ENCODE data around the gene MYB.
"Not testable (repeated sequence)": the region's sequence is repeated elsewhere in the genome, so short reads cannot be mapped to it uniquely, and the experiment has no call there.

MYB gene

GRCh38 chr6:135225911-135226310 lies 44.8 kb downstream of the MYB start:
- DNase-seq, result no peak

GRCh38 chr6:135226537-135226936 lies 45.4 kb downstream of the MYB start:
- DNase-seq, result no peak

- DNase-seq, result no peak
These were observed 46.2 kb downstream of the MYB start for GRCh38 chr6:135227349-135227748.

GRCh38 chr6:135227758-135228157 lies 46.6 kb downstream of the MYB start:
- DNase-seq, result no peak

- no peak for DNase-seq
These were observed 47.4 kb downstream of the MYB start for GRCh38 chr6:135228486-135228885.

GRCh38 chr6:135229996-135230395 lies 48.9 kb downstream of the MYB start:
- no peak for DNase-seq

- DNase-seq, result no peak
These were observed 49.8 kb downstream of the MYB start for GRCh38 chr6:135230711-135231468.

GRCh38 chr6:135231469-135231844 lies 50.3 kb downstream of the MYB start:
- DNase-seq, result no peak

GRCh38 chr6:135233686-135234491 lies 52.8 kb downstream of the MYB start:
- DNase-seq, result no peak

- DNase-seq, result no peak
These were observed 53.3 kb downstream of the MYB start for GRCh38 chr6:135234492-135234780.

- no peak for DNase-seq
These were observed 54.6 kb downstream of the MYB start for GRCh38 chr6:135235716-135236115.

- no peak for DNase-seq
These were observed 55.2 kb downstream of the MYB start for GRCh38 chr6:135236319-135236718.

GRCh38 chr6:135236732-135237131 lies 55.6 kb downstream of the MYB start:
- DNase-seq, result no peak

- no peak for DNase-seq
These were observed 59.6 kb downstream of the MYB start for GRCh38 chr6:135240711-135241110.

GRCh38 chr6:135243871-135244796 lies 63.0 kb downstream of the MYB start:
- no peak for DNase-seq

GRCh38 chr6:135244805-135245204 lies 63.7 kb downstream of the MYB start:
- no peak for DNase-seq

- DNase-seq, result not testable (repeated sequence)
These were observed 65.4 kb downstream of the MYB start for GRCh38 chr6:135246412-135247012.

GRCh38 chr6:135250234-135250633 lies 69.1 kb downstream of the MYB start:
- DNase-seq, result no peak

GRCh38 chr6:135250751-135251497 lies 69.8 kb downstream of the MYB start:
- DNase-seq, result no peak

GRCh38 chr6:135251498-135252441 lies 70.7 kb downstream of the MYB start:
- no peak for DNase-seq

- no peak for DNase-seq
These were observed 73.4 kb downstream of the MYB start for GRCh38 chr6:135254471-135254870.
